ENCODE results near the gene PCDHGB1.

GRCh38 chr5:141328231-141328630 lies 21.7 kb upstream of the PCDHGB1 start:
- TF ChIP-seq CTCF (IDR thresholded peaks at IDR 0.05 in 2 of 3, conservative IDR thresholded peaks at IDR 0.05 in 1 of 3; ENCODE audit: borderline replicate concordance in 1 of 3, insufficient read depth in 1 of 3, low read depth in 2 of 3, low read length in 2 of 3) (no peak), POLR2A (IDR thresholded peaks at IDR 0.05; ENCODE audit: borderline replicate concordance, extremely low read depth, insufficient read depth, insufficient read length) (no peak), REST (IDR thresholded peaks at IDR 0.05; ENCODE audit: low read depth) (no peak), EZH2 (IDR thresholded peaks at IDR 0.05) (no peak), MAX (IDR thresholded peaks at IDR 0.05) (no peak)
